Omental fat pad (tissue), 4 donors: Measurements from ENCODE around the gene VDR. TPM values are rescaled to one million over a fixed set of nuclear protein-coding genes. Genes with fewer than 3 reads are reported as not detected.

Source experiments
- ATAC-seq: fragments of 150-250 bp; one replicate; pipeline ENCODE4 v1.9.1; 2016; ENCODE audit warnings: mild to moderate bottlenecking, moderate library complexity; ENCODE audit not compliant: low FRiP score
- DNase-seq: peaks from one replicate; pipeline ENCODE4 v3.0.0-alpha.2; 2019; ENCODE audit warnings: low spot score
- CTCF ChIP-seq, 3 donors: fragments of 450-650 bp; IDR thresholded peaks; one replicate each; pipeline ENCODE4 v1.5.1; 2016 to 2017; ENCODE audit warnings: antibody characterized with exemption in 3 of 3, mild to moderate bottlenecking in 3 of 3, moderate library complexity in 2 of 3
- total RNA-seq, 4 donors: library from RNA; depleted of rRNA; stranded (reverse); fragments of >200 nt; gene quantifications; one replicate each; pipeline ENCODE4 v1.1.0, GENCODE V29; 2016

Gene VDR
- total RNA-seq, 4 donors from 2014 or later, result 2.8 to 10.0 (median 6.3) TPM

GRCh38 chr12:47808574-47809365, 96.0 kb downstream of the VDR start:
- DNase-seq (no peak), ATAC-seq (no peak)
- TF ChIP-seq CTCF (IDR thresholded peaks at IDR 0.05), result no peak

GRCh38 chr12:47808050-47808449, 96.7 kb downstream of the VDR start:
- no peak for TF ChIP-seq CTCF (IDR thresholded peaks at IDR 0.05)
- ATAC-seq (no peak), DNase-seq (no peak)

GRCh38 chr12:47807338-47807737, 97.5 kb downstream of the VDR start:
- DNase-seq, result no peak
- TF ChIP-seq CTCF (IDR thresholded peaks at IDR 0.05), result no peak
- ATAC-seq, result no peak

GRCh38 chr12:47805417-47805816, 99.4 kb downstream of the VDR start:
- ATAC-seq, result no peak
- TF ChIP-seq CTCF (IDR thresholded peaks at IDR 0.05), result no peak
- DNase-seq, result no peak

- no peak for DNase-seq
- no peak for ATAC-seq
- no peak for TF ChIP-seq CTCF (IDR thresholded peaks at IDR 0.05)
These were observed 100.6 kb downstream of the VDR start for GRCh38 chr12:47804171-47804570.

- TF ChIP-seq CTCF (IDR thresholded peaks at IDR 0.05), result no peak
- no peak for DNase-seq
These were observed 101.5 kb downstream of the VDR start for GRCh38 chr12:47803191-47803875.

GRCh38 chr12:47802312-47802711, 102.5 kb downstream of the VDR start:
- DNase-seq, result no peak
- no peak for TF ChIP-seq CTCF (IDR thresholded peaks at IDR 0.05)
- ATAC-seq, result no peak

More at GRCh38 chr12:47803191-47803875, 101.5 kb downstream of the VDR start:
- ATAC-seq, result no peak
